T-helper 22 cell (primary cell): ENCODE results near the gene ZFAND6.
"Not testable (repeated sequence)": the region's sequence is repeated elsewhere in the genome, so short reads cannot be mapped to it uniquely, and the experiment has no call there.

Experiments used
- DNase-seq: peaks from one replicate; pipeline ENCODE4 v3.0.0-alpha.2; 2020; ENCODE audit warnings: low read depth

ZFAND6 gene

GRCh38 chr15:80151576-80151975 lies 92.1 kb downstream of the ZFAND6 start:
- DNase-seq: no peak

GRCh38 chr15:80152180-80152895 lies 92.9 kb downstream of the ZFAND6 start:
- peak; percentile 91 for DNase-seq

GRCh38 chr15:80152896-80153876 lies 93.7 kb downstream of the ZFAND6 start, which contains the start of gene FAH:
Gene FAH, plus strand, starts transcription at chr15:80152999. Its CDS starts 56 bp downstream, at chr15:80153055.
- DNase-seq: no peak

GRCh38 chr15:80153900-80154299 lies 94.4 kb downstream of the ZFAND6 start:
- DNase-seq: no peak

GRCh38 chr15:80154336-80154735 lies 94.9 kb downstream of the ZFAND6 start:
- no peak for DNase-seq

GRCh38 chr15:80155001-80155377 lies 95.5 kb downstream of the ZFAND6 start:
- DNase-seq: no peak

- DNase-seq: not testable (repeated sequence)
Measured at GRCh38 chr15:80155378-80156175, 96.1 kb downstream of the ZFAND6 start.

GRCh38 chr15:80156176-80156720 lies 96.8 kb downstream of the ZFAND6 start:
- DNase-seq: no peak

GRCh38 chr15:80157215-80157614 lies 97.7 kb downstream of the ZFAND6 start:
- no peak for DNase-seq

GRCh38 chr15:80159301-80159700 lies 99.8 kb downstream of the ZFAND6 start:
- DNase-seq: no peak

- no peak for DNase-seq
Measured at GRCh38 chr15:80159811-80160569, 100.5 kb downstream of the ZFAND6 start.

- no peak for DNase-seq
Measured at GRCh38 chr15:80160570-80161156, 101.2 kb downstream of the ZFAND6 start.

- DNase-seq: no peak
Measured at GRCh38 chr15:80161468-80162016, 102.1 kb downstream of the ZFAND6 start.

GRCh38 chr15:80162059-80162554 lies 102.6 kb downstream of the ZFAND6 start:
- DNase-seq: no peak

- no peak for DNase-seq
Measured at GRCh38 chr15:80163217-80163616, 103.7 kb downstream of the ZFAND6 start.

GRCh38 chr15:80163897-80164296 lies 104.4 kb downstream of the ZFAND6 start:
- no peak for DNase-seq

GRCh38 chr15:80167936-80168335 lies 108.5 kb downstream of the ZFAND6 start:
- no peak for DNase-seq

- DNase-seq: no peak
Measured at GRCh38 chr15:80168421-80168820, 108.9 kb downstream of the ZFAND6 start.

- DNase-seq: no peak
Measured at GRCh38 chr15:80169768-80170357, 110.4 kb downstream of the ZFAND6 start.

GRCh38 chr15:80170596-80170995 lies 111.1 kb downstream of the ZFAND6 start:
- DNase-seq: no peak
